ENCODE data around the gene PPP4R3B. TPM values are rescaled to one million over a fixed set of nuclear protein-coding genes. Genes with fewer than 3 reads are reported as not detected.
"Not testable (repeated sequence)": the region's sequence is repeated elsewhere in the genome, so short reads cannot be mapped to it uniquely, and the experiment has no call there.

Gene PPP4R3B
- total RNA-seq, 2 experiments from 2014 or later: 82.6 to 84.0 TPM

GRCh38 chr2:55609193-55609794, 8.1 kb downstream of the PPP4R3B start:
- H3K9me3 Mint-ChIP-seq: no peaks in the 10 kb centered on the region
- peaks cover 30% of the 10 kb centered on the region for H3K36me3 Mint-ChIP-seq
- no peaks in the 10 kb centered on the region for H3K27me3 Mint-ChIP-seq
- H3K4me1 Mint-ChIP-seq: peaks cover 37% of the 10 kb centered on the region
- no peak overlapping the region for H3K27ac Mint-ChIP-seq
- DNase-seq: no peak
- no peak overlapping the region for H3K4me3 Mint-ChIP-seq

GRCh38 chr2:55607717-55608116, 9.7 kb downstream of the PPP4R3B start:
- Mint-ChIP-seq H3K4me3 (no peak overlapping the region), H3K9me3 (no peaks in the 10 kb centered on the region), H3K4me1 (peaks cover 35% of the 10 kb centered on the region), H3K27me3 (no peaks in the 10 kb centered on the region), H3K27ac (no peak overlapping the region), H3K36me3 (peaks cover 27% of the 10 kb centered on the region)
- DNase-seq: no peak

- Mint-ChIP-seq H3K27ac (no peak overlapping the region), H3K4me3 (no peak overlapping the region), H3K36me3 (peaks cover 32% of the 10 kb centered on the region), H3K27me3 (no peaks in the 10 kb centered on the region), H3K4me1 (peaks cover 33% of the 10 kb centered on the region), H3K9me3 (no peaks in the 10 kb centered on the region)
- no peak for DNase-seq
Observed at GRCh38 chr2:55604027-55604565, 13.3 kb downstream of the PPP4R3B start.

GRCh38 chr2:55601849-55602248, 15.6 kb downstream of the PPP4R3B start:
- Mint-ChIP-seq H3K27ac (peak overlapping the region; percentile 8), H3K4me1 (peaks cover 27% of the 10 kb centered on the region), H3K4me3 (no peak overlapping the region), H3K27me3 (no peaks in the 10 kb centered on the region), H3K36me3 (peaks cover 38% of the 10 kb centered on the region), H3K9me3 (no peaks in the 10 kb centered on the region)
- no peak for DNase-seq

GRCh38 chr2:55598056-55598795, 19.2 kb downstream of the PPP4R3B start:
- no peak overlapping the region for H3K4me3 Mint-ChIP-seq
- peaks cover 48% of the 10 kb centered on the region for H3K36me3 Mint-ChIP-seq
- H3K27ac Mint-ChIP-seq: no peak overlapping the region
- no peak for DNase-seq
- H3K4me1 Mint-ChIP-seq: peaks cover 16% of the 10 kb centered on the region
- no peaks in the 10 kb centered on the region for H3K9me3 Mint-ChIP-seq
- no peaks in the 10 kb centered on the region for H3K27me3 Mint-ChIP-seq

DNA sequence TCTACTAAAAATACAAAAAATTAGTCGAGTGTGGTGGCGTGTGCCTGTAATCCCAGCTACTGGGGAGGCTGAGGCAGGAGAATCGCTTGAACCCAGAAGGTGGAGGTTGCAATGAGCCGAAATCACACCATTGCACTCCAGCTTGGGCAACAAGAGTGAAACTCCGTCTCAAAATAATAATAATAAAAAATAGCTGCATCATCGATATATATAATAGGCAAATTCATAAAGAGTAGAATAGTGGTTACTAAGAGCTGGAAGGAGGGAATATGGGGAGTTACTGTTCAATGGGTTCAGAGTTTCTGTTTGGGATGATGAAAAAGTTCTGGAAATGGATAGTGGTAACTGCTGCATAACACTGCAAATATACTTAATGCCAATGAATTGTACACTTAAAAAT, 20.6 kb downstream of the PPP4R3B start:
- peaks cover 20% of the 10 kb centered on the region for H3K4me1 Mint-ChIP-seq
- DNase-seq, H3K4me3 Mint-ChIP-seq, H3K27me3 Mint-ChIP-seq, H3K9me3 Mint-ChIP-seq, H3K27ac Mint-ChIP-seq: not testable (repeated sequence)
- peaks cover 41% of the 10 kb centered on the region for H3K36me3 Mint-ChIP-seq

- Mint-ChIP-seq H3K27me3 (no peaks in the 10 kb centered on the region), H3K27ac (no peak overlapping the region), H3K4me1 (peaks cover 26% of the 10 kb centered on the region), H3K36me3 (peaks cover 44% of the 10 kb centered on the region), H3K9me3 (no peaks in the 10 kb centered on the region), H3K4me3 (no peak overlapping the region)
- DNase-seq: no peak
Observed at GRCh38 chr2:55595536-55595935, 21.9 kb downstream of the PPP4R3B start.

GRCh38 chr2:55592130-55592529, 25.3 kb downstream of the PPP4R3B start:
- H3K4me3 Mint-ChIP-seq: no peak overlapping the region
- no peaks in the 10 kb centered on the region for H3K9me3 Mint-ChIP-seq
- peaks cover 20% of the 10 kb centered on the region for H3K4me1 Mint-ChIP-seq
- peaks cover 22% of the 10 kb centered on the region for H3K36me3 Mint-ChIP-seq
- DNase-seq: no peak
- H3K27me3 Mint-ChIP-seq: no peaks in the 10 kb centered on the region
- no peak overlapping the region for H3K27ac Mint-ChIP-seq

GRCh38 chr2:55590810-55591440, 26.5 kb downstream of the PPP4R3B start:
- peaks cover 18% of the 10 kb centered on the region for H3K36me3 Mint-ChIP-seq
- no peak for DNase-seq
- H3K27ac Mint-ChIP-seq: peak overlapping the region; percentile 66
- H3K9me3 Mint-ChIP-seq: no peaks in the 10 kb centered on the region
- H3K27me3 Mint-ChIP-seq: no peaks in the 10 kb centered on the region
- H3K4me1 Mint-ChIP-seq: peaks cover 22% of the 10 kb centered on the region
- H3K4me3 Mint-ChIP-seq: no peak overlapping the region

DNA sequence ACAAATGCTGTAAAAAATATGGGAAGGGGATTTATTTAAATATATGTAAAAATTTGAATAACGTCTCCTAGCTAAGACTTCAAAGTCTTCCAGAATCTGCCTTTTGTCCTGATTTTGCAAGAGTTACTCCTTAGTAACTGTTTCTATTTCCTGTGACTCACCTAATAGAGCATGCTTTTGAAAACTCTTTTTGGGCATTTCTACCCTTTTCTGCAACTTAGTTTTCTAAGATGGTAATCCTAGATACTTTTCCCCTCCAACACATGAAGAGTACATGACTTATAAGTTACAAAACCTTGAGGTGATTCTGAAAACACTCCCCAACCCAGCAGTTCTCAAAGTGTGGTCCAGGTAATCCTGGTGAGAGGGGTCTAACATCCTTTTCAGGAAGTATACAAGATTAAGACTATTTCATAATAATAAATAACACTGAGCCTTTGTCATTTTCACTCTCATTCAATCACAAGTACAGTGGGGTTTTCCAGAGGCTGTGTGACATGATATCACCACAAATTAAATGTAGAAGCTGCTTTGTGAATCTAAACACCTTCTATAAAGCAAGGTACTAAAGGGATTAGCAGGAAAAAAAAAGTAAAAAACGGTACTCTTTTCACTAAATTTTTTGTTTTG, 31.9 kb downstream of the PPP4R3B start:
- Mint-ChIP-seq H3K27me3 (no peaks in the 10 kb centered on the region), H3K27ac (peak overlapping the region; percentile 17), H3K36me3 (peaks cover 15% of the 10 kb centered on the region), H3K4me1 (peaks cover 29% of the 10 kb centered on the region), H3K9me3 (no peaks in the 10 kb centered on the region), H3K4me3 (no peak overlapping the region)
- DNase-seq: no peak

DNA sequence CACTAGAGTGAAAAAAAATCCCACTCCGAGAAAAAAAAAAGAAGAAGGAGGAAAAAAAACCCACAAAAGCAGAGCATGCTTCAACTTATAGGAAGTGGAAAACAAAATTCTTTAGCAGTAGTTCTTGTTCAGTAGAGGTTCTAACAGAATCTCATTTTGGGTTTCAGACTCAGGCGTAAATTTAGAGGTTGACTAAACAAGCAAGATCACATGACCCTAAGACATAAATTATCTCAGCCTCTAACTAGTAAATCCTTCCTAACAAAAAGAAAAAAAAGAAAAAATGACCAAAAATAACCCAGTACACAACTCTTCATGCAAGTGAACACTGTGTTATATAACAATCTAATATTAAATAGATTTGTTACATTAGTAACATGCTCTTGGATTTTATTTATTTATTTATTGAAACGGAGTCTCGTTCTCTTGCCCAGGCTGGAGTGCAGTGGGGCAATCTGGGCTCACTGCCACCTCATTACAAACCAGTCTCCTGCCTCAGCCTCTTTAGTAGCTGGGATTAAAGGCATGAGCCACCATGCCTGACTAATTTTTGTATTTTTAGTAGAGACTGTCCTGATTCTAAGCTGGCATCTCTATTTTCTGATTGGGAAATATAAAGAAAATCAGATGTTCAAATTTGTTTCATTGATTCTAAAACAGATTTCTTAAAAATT, 35.4 kb downstream of the PPP4R3B start:
- peaks cover 22% of the 10 kb centered on the region for H3K36me3 Mint-ChIP-seq
- H3K4me3 Mint-ChIP-seq: no peak overlapping the region
- H3K27me3 Mint-ChIP-seq: no peaks in the 10 kb centered on the region
- H3K9me3 Mint-ChIP-seq: no peaks in the 10 kb centered on the region
- peak overlapping the region; percentile 16 for H3K27ac Mint-ChIP-seq
- peaks cover 31% of the 10 kb centered on the region for H3K4me1 Mint-ChIP-seq
- no peak for DNase-seq

DNA sequence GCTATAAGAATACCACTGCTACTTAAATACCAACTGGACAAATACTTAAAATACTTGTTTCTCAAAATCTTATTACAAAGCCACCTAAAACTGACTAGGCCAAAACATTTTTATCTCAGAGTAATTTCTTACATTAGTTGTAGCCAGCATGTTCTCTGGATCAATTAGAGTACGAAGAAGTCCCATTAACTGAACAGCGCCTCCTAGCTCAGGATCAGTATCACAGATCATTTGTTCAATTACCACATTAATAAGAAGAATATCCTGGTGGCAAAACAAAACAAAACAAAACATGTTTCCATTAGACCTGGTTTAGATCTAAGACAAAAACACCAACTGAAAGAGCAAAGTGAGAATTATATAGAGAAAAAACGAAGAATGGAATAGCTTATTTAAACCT, 36.0 kb downstream of the PPP4R3B start:
- Mint-ChIP-seq H3K9me3 (no peaks in the 10 kb centered on the region), H3K36me3 (peaks cover 25% of the 10 kb centered on the region), H3K27me3 (no peaks in the 10 kb centered on the region), H3K4me1 (peaks cover 30% of the 10 kb centered on the region), H3K27ac (peak overlapping the region; percentile 16), H3K4me3 (no peak overlapping the region)
- DNase-seq: no peak

DNA sequence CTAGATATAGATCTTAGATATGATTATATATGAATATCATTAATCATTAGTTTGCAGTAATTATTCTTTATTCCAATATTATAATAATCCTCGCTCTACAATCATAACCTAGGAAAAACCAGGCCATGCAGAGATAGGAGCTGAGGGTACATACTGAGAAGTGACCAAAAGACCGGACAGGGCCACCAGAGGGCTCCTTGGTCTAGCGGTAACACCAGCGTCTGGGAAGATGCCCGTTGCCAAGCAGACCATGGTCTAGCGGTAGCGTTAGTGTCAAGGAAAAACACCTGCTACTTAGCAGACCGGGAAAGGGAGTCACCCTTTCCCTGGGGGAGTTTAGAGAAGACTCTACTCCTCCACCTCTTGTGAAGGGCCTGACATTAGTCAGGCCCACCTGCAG, 48.4 kb downstream of the PPP4R3B start:
- not testable (repeated sequence) for H3K9me3 Mint-ChIP-seq, H3K4me3 Mint-ChIP-seq, H3K27ac Mint-ChIP-seq, DNase-seq, H3K27me3 Mint-ChIP-seq
- peaks cover 29% of the 10 kb centered on the region for H3K4me1 Mint-ChIP-seq
- H3K36me3 Mint-ChIP-seq: peaks cover 35% of the 10 kb centered on the region

DNA sequence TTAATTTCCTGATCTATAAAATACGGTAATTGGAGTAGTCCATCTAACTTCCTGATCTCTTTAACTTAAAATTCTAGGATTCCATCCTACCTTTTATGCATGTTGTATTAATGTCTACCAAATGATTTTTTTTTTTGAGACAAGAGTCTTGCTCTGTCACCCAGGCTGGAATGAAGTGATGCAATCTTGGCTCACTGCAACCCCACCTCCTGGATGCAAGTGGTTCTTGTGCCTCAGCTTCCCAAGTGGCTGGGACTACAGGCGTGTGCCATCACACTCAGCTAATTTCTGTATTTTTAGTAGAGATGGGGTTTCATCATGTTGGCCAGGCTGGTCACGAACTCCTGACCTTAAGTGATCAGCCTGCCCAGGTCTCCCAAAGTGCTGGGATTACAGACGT, 50.1 kb downstream of the PPP4R3B start:
- Mint-ChIP-seq H3K27ac (peak overlapping the region; percentile 65), H3K4me3 (no peak overlapping the region)

More for the DNA sequence above, 50.1 kb downstream of the PPP4R3B start:
- H3K4me1 Mint-ChIP-seq: peaks cover 28% of the 10 kb centered on the region
- H3K9me3 Mint-ChIP-seq: peaks cover 4% of the 10 kb centered on the region
- no peak for DNase-seq
- H3K36me3 Mint-ChIP-seq: peaks cover 48% of the 10 kb centered on the region
- H3K27me3 Mint-ChIP-seq: no peaks in the 10 kb centered on the region
